ENCODE measurements around the gene ARHGEF12. TPM values are rescaled to one million over a fixed set of nuclear protein-coding genes. Genes with fewer than 3 reads are reported as not detected.

ARHGEF12 gene
- total and polyA plus RNA-seq, 4 experiments from 2014 or later, result 0.80 to 5.0 (median 3.8) TPM

Other genes starting within 250 kb of the ARHGEF12 start
- not detected for gene TRIM29, start 198.3 kb upstream of the ARHGEF12 start, total RNA-seq
- not detected for gene TRIM29, start 198.3 kb upstream of the ARHGEF12 start, polyA plus RNA-seq
- 1 to 10 TPM; 1.3 to 1.5 TPM for gene OAF, start 125.4 kb upstream of the ARHGEF12 start, total RNA-seq
- 1 to 10 TPM; 1.8 to 2.6 TPM for gene OAF, start 125.4 kb upstream of the ARHGEF12 start, polyA plus RNA-seq
- not detected for gene POU2F3, start 96.3 kb upstream of the ARHGEF12 start, total RNA-seq
- gene POU2F3, start 96.3 kb upstream of the ARHGEF12 start, polyA plus RNA-seq, result not detected
- gene TLCD5, start 11.1 kb upstream of the ARHGEF12 start, total RNA-seq, result under 1 TPM; 0.25 to 0.70 TPM
- gene TLCD5, start 11.1 kb upstream of the ARHGEF12 start, polyA plus RNA-seq, result under 1 TPM; 0.13 to 0.30 TPM
- gene GRIK4, start 175.3 kb downstream of the ARHGEF12 start, total RNA-seq, result not detected
- gene GRIK4, start 175.3 kb downstream of the ARHGEF12 start, polyA plus RNA-seq, result under 1 TPM in 1 of 2 donors, not detected in 1; 0.06 TPM

Measured in CD4-positive, alpha-beta memory T cell (primary cell).